SH-SY5Y (cell line): ENCODE results near the gene FSD1.

Experiments used
- GATA2 ChIP-seq: IDR thresholded peaks from 2 replicates; pipeline ENCODE4 v1.6.1; 2011; ENCODE audit warnings: mild to moderate bottlenecking, low read depth, low read length
- GATA3 ChIP-seq: IDR thresholded peaks from 2 replicates; pipeline ENCODE4 v1.6.1; 2011; ENCODE audit warnings: low read depth, mild to moderate bottlenecking, low read length, moderate library complexity

- no peak for TF ChIP-seq GATA2
- no peak for TF ChIP-seq GATA3
These were observed 22.4 kb downstream of the FSD1 start for GRCh38 chr19:4326837-4327251.
